ENCODE results near the gene WDR59. TPM values are rescaled to one million over a fixed set of nuclear protein-coding genes. Genes with fewer than 3 reads are reported as not detected.
A peak's percentile ranks its signal among the peaks of the same experiment; 100 is the strongest.

Gene WDR59
- total and polyA plus RNA-seq, 9 of the 15 experiments (the other 6 are each of a cell fraction or from before 2014, with no cell fraction given) = 12.7 to 126 (median 34.7) TPM

GRCh38 chr16:75027520-75028300, 42.8 kb upstream of the WDR59 start (continued):
- TF ChIP-seq CBX3 (IDR thresholded peaks at IDR 0.05; ENCODE audit: borderline replicate concordance in 1 of 2, low read length in 2 of 2) (no peak), RBM15 (IDR thresholded peaks at IDR 0.05; ENCODE audit: insufficient read depth, low read length) (no peak), CREB1 (IDR thresholded peaks at IDR 0.05) (no peak), CREB1 (CRISPR knock-in tag; IDR thresholded peaks at IDR 0.05) (no peak), PRPF4 (IDR thresholded peaks at IDR 0.05; ENCODE audit: insufficient read depth, low read depth, low read length, poor library complexity, severe bottlenecking) (no peak), FOXM1 (IDR thresholded peaks at IDR 0.05; ENCODE audit: low read depth) (no peak), FOXM1 (CRISPR knock-in tag; IDR thresholded peaks at IDR 0.05; ENCODE audit: low read depth) (no peak), GMEB1 (CRISPR knock-in tag; IDR thresholded peaks at IDR 0.05) (no peak), ZNF766 (CRISPR knock-in tag; conservative IDR thresholded peaks at IDR 0.05) (0 out of 2 replicates have a peak, but pooled peaks have one; percentile 23), GATA2 (CRISPR knock-in tag; IDR thresholded peaks at IDR 0.05) (no peak), NONO (IDR thresholded peaks at IDR 0.05; ENCODE audit: low read depth in 2 of 2, low read length in 1 of 2) (no peak), SIN3B (IDR thresholded peaks at IDR 0.05; ENCODE audit: low read depth) (no peak), EP400 (IDR thresholded peaks at IDR 0.05) (no peak), NCOR1 (IDR thresholded peaks at IDR 0.05) (no peak), TEAD1 (CRISPR knock-in tag; IDR thresholded peaks at IDR 0.05) (no peak), SMAD4 (CRISPR knock-in tag; conservative IDR thresholded peaks at IDR 0.05) (no peak), GTF2B (IDR thresholded peaks at IDR 0.05; ENCODE audit: extremely low read depth, insufficient read length) (no peak), ZC3H11A (IDR thresholded peaks at IDR 0.05; ENCODE audit: low read depth, low read length) (no peak), MEIS2 (IDR thresholded peaks at IDR 0.05; ENCODE audit: partially characterized antibody) (no peak), MTA3 (IDR thresholded peaks at IDR 0.05; ENCODE audit: borderline replicate concordance) (no peak)
- TF ChIP-seq, protein P1, sequence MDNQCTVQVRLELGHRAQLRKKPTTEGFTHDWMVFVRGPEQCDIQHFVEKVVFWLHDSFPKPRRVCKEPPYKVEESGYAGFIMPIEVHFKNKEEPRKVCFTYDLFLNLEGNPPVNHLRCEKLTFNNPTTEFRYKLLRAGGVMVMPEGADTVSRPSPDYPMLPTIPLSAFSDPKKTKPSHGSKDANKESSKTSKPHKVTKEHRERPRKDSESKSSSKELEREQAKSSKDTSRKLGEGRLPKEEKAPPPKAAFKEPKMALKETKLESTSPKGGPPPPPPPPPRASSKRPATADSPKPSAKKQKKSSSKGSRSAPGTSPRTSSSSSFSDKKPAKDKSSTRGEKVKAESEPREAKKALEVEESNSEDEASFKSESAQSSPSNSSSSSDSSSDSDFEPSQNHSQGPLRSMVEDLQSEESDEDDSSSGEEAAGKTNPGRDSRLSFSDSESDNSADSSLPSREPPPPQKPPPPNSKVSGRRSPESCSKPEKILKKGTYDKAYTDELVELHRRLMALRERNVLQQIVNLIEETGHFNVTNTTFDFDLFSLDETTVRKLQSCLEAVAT (IDR thresholded peaks at IDR 0.05) = peak in 1 of 2 experiments; percentile 68; a peak in 1 of 4 replicates
